Muscle of back (tissue), 11 donors: ENCODE measurements around the gene PID1. TPM values are rescaled to one million over a fixed set of nuclear protein-coding genes. Genes with fewer than 3 reads are reported as not detected.

Experiments
- DNase-seq, 3 donors: peaks; one replicate each; pipeline versions ENCODE4 v3.0.0 to v3.0.0-alpha.2; 2013
- polyA plus RNA-seq, 10 donors: library from polyadenylated mRNA; unstranded; fragments of 120-200 nt; gene quantifications; one replicate each; pipeline ENCODE4 v1.2.1, GENCODE V29; 2013; ENCODE audit not compliant: insufficient read length in 10 of 10

Gene PID1
- polyA plus RNA-seq, 10 donors: 21.7 to 49.7 (median 28.5) TPM

- DNase-seq: no peak
These were observed 4.0 kb downstream of the PID1 start for GRCh38 chr2:229267080-229267479.

GRCh38 chr2:229265727-229266126 lies 5.4 kb downstream of the PID1 start:
- DNase-seq: no peak

GRCh38 chr2:229261599-229261998 lies 9.5 kb downstream of the PID1 start:
- DNase-seq: no peak

- no peak for DNase-seq
These were observed 10.0 kb downstream of the PID1 start for GRCh38 chr2:229261076-229261475.

GRCh38 chr2:229257985-229258384 lies 13.1 kb downstream of the PID1 start:
- no peak for DNase-seq

- DNase-seq: no peak
These were observed 14.7 kb downstream of the PID1 start for GRCh38 chr2:229256376-229256775.

GRCh38 chr2:229254206-229254605 lies 16.9 kb downstream of the PID1 start:
- no peak for DNase-seq

GRCh38 chr2:229252996-229253395 lies 18.1 kb downstream of the PID1 start:
- DNase-seq: no peak

GRCh38 chr2:229252280-229252679 lies 18.8 kb downstream of the PID1 start:
- DNase-seq: no peak

- no peak for DNase-seq
These were observed 21.6 kb downstream of the PID1 start for GRCh38 chr2:229249536-229249935.

- no peak for DNase-seq
These were observed 24.8 kb downstream of the PID1 start for GRCh38 chr2:229246334-229246733.

- DNase-seq: peak in 1 of 3 donors; percentile 53
These were observed 26.1 kb downstream of the PID1 start for GRCh38 chr2:229244975-229245374.

- DNase-seq: peak in 1 of 3 donors; percentile 37
These were observed 27.1 kb downstream of the PID1 start for GRCh38 chr2:229243890-229244560.

GRCh38 chr2:229240984-229241491 lies 30.0 kb downstream of the PID1 start:
- no peak for DNase-seq

- DNase-seq: no peak
These were observed 32.1 kb downstream of the PID1 start for GRCh38 chr2:229239021-229239420.

- no peak for DNase-seq
These were observed 33.8 kb downstream of the PID1 start for GRCh38 chr2:229237270-229237669.

GRCh38 chr2:229235131-229235914 lies 35.8 kb downstream of the PID1 start:
- peak in 1 of 3 donors; percentile 39 for DNase-seq

GRCh38 chr2:229231885-229232284 lies 39.2 kb downstream of the PID1 start:
- DNase-seq: no peak

GRCh38 chr2:229231328-229231868 lies 39.7 kb downstream of the PID1 start:
- no peak for DNase-seq

GRCh38 chr2:229230911-229231310 lies 40.2 kb downstream of the PID1 start:
- peak in 2 of 3 donors; percentile 45 to 62 for DNase-seq

- peak in 1 of 3 donors; percentile 61 for DNase-seq
These were observed 40.8 kb downstream of the PID1 start for GRCh38 chr2:229230256-229230655.

- DNase-seq: peak; percentile 44 to 75 (median 64)
These were observed 44.7 kb downstream of the PID1 start for GRCh38 chr2:229226382-229226781.

- no peak for DNase-seq
These were observed 48.0 kb downstream of the PID1 start for GRCh38 chr2:229223107-229223506.
